ENCODE measurements around the gene OR10A6.

Gene OR10A6, protein sequence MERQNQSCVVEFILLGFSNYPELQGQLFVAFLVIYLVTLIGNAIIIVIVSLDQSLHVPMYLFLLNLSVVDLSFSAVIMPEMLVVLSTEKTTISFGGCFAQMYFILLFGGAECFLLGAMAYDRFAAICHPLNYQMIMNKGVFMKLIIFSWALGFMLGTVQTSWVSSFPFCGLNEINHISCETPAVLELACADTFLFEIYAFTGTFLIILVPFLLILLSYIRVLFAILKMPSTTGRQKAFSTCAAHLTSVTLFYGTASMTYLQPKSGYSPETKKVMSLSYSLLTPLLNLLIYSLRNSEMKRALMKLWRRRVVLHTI

DNA sequence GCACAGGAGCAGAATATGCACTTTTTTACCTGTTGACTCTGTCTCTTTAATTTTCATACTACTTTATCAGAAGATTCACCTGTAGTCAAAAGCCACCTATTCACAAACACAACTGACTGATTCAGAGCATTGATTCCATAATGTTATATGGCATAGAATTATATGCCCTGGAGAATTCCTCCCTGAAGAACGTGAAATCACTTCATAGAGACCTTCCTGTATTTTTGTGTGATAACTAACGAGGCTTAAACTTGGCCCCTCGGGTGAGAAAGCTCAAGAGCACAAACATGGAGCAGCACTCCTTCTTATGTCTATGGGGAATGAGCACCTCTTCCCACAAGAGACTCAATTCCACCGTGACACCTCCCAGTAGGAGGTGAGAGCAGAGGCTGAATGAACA is at the start of gene OR10A6:
OR10A6 (minus strand) TSS at position 101 of the 400 bp plus-strand sequence. CDS start 2,606 bp downstream, outside the sequence.
- DNase-seq (ENCODE audit: low read depth) = no peak

DNA sequence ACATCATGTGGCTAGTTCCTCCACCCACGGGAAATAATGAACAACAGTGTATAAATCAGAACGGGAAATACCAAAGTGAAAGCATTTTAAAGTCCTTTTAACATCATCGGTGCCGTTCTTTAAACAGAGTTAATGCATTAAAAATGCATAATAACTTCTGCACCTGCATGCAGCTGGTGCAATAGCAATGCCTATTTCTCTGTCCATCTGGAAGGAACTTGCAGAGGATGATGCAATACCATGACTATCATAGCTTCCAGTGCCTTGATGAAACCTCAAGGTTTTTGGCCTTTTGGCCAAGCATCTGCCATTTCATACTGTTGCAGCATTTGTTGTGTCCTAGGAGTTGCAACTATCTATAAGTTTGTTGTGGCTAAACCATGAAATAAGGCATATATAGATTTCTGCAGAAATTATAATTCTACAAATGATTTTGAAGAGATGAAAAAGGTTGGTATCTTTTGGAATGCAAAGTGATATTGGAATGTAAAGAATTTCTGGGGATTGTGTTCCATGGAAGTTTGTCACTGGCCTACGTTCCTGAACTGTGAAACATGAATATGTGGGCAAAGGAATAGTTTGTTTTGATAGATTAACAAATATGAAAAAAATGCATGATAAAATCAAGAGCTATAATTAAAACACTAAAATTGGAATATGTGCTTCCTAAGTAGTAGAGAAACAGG is 46.3 kb upstream of the OR10A6 start:
- no peak for DNase-seq (ENCODE audit: low read depth)

DNA sequence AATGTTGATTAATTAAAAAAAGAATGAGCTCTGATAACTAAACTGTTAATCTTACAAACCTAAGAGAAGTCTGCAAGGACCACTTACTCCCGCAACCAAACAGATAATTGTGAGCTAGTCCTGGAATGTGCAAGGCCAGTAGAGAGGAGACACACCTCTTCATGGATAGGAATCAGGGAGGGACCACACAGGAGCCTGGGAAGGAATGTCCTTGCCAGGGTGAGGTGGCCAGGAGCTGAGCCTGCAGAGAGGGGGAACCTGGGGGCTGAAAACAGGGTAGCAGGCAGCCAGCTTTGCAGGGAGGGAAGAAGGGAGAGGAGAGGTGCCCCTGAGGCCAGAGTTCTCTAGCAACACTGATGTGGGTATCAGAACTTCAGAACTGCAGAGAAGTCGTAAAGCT is 43.6 kb upstream of the OR10A6 start:
- DNase-seq (ENCODE audit: low read depth) = no peak

GRCh38 chr11:7973011-7973410 is 41.9 kb upstream of the OR10A6 start:
- no peak for DNase-seq (ENCODE audit: low read depth)

DNA sequence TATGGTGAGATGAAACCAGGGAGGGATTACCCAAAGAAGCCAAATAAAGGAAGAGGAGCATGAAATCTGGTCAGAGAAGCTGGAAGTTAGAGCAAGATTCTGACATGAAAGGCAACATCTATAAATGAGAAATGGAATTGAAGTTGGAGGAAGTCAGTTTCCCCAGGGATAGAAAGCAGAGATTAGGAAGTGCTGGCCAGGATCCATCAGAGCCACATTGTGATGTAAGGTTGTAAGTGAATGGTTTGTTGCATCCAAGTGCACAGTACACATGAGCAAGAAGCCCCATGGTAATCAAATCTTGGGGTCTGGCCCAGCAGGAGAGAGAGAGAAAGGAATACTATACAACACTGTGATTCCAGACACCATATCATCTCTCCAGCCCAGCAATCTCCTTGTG is 40.8 kb upstream of the OR10A6 start:
- DNase-seq (ENCODE audit: low read depth) = no peak

DNA sequence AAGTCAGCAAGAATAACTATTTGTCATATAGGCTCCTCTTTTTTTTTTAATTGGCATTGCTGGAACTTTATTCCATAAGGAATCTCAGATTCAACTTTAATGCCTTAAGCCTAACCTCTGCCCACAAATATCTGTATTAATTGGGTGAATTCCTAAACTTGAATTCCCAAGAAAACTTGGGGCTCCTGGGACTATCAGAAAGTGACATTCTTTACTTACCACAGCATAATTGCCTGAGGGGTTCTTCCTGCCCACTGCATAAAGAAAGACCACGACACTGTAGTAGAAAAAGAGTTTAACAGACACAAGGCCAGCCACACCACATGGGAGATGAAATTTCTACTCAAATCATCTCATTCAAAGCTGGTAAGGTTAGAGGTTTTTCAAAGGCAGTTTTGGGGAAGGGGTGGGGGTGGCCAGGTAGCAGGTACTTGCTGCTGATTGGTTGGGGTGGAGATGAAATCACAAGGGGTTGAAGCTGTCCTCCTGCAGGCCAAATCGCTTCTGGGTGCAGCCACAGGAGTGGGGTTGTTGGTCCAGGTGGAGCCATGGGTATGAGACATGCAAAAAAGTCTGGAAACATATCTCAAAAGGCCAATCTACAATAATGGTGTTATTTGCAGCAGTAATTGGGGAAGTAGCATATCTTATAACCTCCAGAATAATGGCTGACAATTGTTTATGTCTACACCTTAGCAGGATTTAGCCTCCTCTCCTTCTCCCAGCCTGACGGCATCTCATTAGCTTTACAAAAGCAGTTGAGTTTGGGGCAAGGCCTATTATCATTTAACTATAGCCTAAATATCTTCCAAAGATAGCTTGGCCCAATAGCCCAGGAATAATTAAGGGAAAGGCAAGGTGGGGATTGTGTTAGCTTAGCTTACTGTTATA is 38.9 kb upstream of the OR10A6 start:
- no peak for DNase-seq (ENCODE audit: low read depth)

- DNase-seq (ENCODE audit: low read depth) = no peak
Measured at GRCh38 chr11:7968686-7969085, 37.6 kb upstream of the OR10A6 start.

DNA sequence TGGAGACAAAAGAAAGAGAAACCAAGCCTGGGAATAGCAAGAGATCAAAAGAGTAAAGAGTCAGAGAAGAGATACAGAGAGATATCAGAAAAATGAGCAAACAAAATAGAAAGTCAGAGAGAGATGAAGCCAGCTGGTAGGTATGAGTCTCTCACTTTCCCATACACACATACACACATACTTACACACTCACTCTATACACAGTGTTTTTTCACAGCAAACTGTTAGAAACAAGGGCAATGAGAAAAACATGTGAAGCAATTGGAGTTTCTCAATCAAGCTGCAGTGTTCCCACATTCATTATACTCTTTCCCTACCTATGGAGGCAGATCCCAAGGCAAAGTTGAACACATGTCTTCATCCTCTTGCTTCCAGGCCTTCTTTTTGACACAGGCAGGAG is 36.8 kb upstream of the OR10A6 start:
- DNase-seq (ENCODE audit: low read depth) = no peak

DNA sequence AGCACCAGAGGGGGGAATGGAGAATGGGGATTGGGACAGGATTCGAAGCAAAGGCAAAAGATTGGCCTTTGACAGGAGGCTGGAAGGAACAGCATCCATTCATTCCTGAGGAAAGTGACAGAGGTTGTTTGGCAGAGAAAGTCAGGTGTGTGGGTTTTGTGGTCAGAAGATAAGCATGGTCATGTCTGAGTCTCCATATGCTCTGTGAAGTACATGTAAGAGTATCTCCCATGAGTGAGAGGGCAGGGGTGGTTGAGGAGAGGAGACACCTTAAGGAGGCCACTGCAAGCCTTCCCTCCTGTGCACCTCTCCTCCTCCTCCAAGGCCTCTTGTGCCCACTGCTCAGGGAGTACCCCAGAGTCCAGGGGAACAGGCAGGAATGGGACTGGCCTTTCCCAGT is 36.0 kb upstream of the OR10A6 start:
- no peak for DNase-seq (ENCODE audit: low read depth)

GRCh38 chr11:7965386-7965785 is 34.3 kb upstream of the OR10A6 start, which contains the start of gene NLRP10:
TSS of gene NLRP10 (minus strand) at chr11:7965447. CDS start at chr11:7963495, 1,952 bp downstream.
- no peak for DNase-seq (ENCODE audit: low read depth)

DNA sequence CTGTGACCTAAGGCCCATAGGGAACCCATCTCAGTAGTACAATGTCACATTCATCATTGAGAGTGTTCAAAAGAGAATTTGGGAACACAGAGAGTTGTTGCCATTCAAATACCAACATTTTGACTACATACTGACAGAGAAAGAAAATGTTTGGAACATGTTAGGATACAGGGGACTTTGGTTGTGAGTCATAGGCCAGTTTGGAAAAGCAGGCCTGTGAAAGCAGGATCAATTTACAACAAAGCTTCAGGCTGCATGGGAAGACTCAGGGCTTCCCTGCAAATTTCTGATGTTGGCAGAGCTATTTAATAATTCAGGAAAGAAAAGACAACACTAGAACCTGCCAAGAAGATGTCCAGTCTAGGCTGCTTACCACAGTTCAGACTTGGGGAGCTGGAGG is 33.8 kb upstream of the OR10A6 start:
- no peak for DNase-seq (ENCODE audit: low read depth)

GRCh38 chr11:7964261-7964660 is 33.2 kb upstream of the OR10A6 start:
- DNase-seq (ENCODE audit: low read depth) = no peak

- DNase-seq (ENCODE audit: low read depth) = no peak
Measured at GRCh38 chr11:7955191-7955590, 24.1 kb upstream of the OR10A6 start.

GRCh38 chr11:7949934-7950333 is 18.9 kb upstream of the OR10A6 start:
- DNase-seq (ENCODE audit: low read depth) = no peak

GRCh38 chr11:7944123-7944522 is 13.1 kb upstream of the OR10A6 start:
- no peak for DNase-seq (ENCODE audit: low read depth)

GRCh38 chr11:7941608-7942007 is 10.5 kb upstream of the OR10A6 start, which contains the start of gene OR10A3:
TSS of gene OR10A3 (minus strand) at chr11:7941708. CDS start at chr11:7939520, 2,188 bp downstream.
- no peak for DNase-seq (ENCODE audit: low read depth)

DNA sequence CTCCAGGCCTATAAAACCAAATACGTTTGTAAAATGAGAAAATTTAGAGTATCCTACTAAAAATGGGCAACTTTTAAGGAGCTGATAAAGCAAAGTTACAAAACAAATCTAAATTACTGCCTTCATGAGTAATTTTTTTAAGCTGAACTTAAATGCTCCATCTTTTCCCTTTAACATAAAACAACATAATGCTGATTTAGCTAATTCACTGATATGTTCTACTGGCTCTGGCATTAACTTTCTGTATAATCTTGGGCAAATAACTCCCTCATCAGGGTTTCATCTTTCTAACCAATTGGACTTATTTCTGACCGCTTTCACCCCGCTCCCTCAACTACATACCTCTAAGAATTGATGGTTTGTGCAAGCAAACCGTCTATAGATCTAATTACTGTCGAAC is 10.1 kb upstream of the OR10A6 start:
- no peak for DNase-seq (ENCODE audit: low read depth)

GRCh38 chr11:7936615-7937014 is 5.5 kb upstream of the OR10A6 start:
- no peak for DNase-seq (ENCODE audit: low read depth)

- no peak for DNase-seq (ENCODE audit: low read depth)
Measured at GRCh38 chr11:7927635-7928034, 3.4 kb downstream of the OR10A6 start.

GRCh38 chr11:7924536-7924935 is 6.5 kb downstream of the OR10A6 start:
- DNase-seq (ENCODE audit: low read depth) = no peak

DNA sequence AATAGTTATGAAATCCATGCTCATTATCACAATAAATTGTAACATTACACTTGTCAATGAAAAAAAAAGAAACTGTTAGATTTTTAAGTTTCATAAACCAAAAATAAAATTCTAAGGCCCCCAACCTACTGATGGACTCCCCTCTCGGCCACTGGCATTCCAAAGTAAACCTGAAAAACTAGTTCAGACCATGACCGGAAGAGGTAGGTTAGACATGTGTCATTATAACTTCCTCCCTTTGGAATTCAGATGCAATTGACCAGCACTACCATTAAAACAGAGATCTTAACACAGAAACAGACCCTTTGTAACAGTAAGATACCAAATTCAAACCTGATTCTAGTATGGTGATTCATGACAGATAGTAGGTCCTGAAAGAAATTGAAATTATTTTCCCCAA is 12.9 kb downstream of the OR10A6 start:
- no peak for DNase-seq (ENCODE audit: low read depth)

DNA sequence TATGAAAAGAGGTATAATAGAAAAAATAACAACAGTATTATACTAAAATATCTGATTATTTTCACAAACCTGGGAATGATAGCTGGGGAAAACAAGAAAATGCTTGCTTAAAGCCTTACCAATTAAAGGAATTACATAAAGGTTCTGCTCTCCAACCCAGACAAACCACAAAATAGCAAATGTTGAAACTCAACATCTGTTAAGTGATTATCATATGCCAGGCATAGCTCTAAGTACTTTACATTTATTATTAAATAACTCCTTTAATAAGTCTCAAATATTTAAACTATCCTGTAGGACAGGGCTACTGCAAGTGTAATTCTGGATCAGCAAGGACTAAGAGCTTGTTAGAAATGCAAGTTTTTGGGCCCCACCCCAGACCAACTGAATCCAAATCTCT is 20.1 kb downstream of the OR10A6 start:
- no peak for DNase-seq (ENCODE audit: low read depth)
